GM13976 (cell line): Measurements from ENCODE around the gene CDH12.
"Not testable (repeated sequence)": the region's sequence is repeated elsewhere in the genome, so short reads cannot be mapped to it uniquely, and the experiment has no call there.

Experiments used
- DNase-seq: peaks from one replicate; pipeline ENCODE4 v3.0.0; 2012; ENCODE audit warnings: low spot score
- in situ Hi-C: fragments of 300-500 bp; cut with MboI; formaldehyde crosslinking; loops from one replicate; pipeline ENCODE4 v1.12.0; 2022; ENCODE audit warnings: low sequenced_read_pairs, mixed read lengths, inconsistent platforms; ENCODE audit not compliant: unreplicated experiment
- TF ChIP-seq, protein P1 (sequence below): IDR thresholded peaks from 2 replicates; pipeline ENCODE4 v1.5.1; 2012; ENCODE audit warnings: borderline replicate concordance, mild to moderate bottlenecking; ENCODE audit not compliant: insufficient read depth; ENCODE audit errors: extremely low read depth, missing control alignments, control extremely low read depth

The CDH12 gene

DNA sequence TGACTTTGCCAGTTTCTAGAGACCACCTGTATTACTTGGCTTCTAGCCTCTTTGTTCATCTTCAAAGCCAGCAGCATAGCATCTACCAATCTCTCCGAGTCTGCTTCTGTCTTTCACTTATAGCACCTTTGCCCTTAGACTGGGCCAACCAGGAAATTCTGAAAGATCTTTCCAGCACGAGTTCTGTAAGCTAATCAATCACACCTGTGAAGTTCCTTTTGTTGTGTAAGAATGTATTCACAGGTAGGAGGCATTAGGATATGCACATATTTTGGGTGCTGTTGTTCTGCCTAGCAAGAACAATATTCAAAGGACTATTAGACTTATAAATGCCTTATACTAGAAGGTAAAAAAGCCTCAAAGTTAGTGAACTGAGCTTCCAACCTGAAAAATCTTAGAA, 232.1 kb downstream of the CDH12 start:
- TF ChIP-seq, protein P1, sequence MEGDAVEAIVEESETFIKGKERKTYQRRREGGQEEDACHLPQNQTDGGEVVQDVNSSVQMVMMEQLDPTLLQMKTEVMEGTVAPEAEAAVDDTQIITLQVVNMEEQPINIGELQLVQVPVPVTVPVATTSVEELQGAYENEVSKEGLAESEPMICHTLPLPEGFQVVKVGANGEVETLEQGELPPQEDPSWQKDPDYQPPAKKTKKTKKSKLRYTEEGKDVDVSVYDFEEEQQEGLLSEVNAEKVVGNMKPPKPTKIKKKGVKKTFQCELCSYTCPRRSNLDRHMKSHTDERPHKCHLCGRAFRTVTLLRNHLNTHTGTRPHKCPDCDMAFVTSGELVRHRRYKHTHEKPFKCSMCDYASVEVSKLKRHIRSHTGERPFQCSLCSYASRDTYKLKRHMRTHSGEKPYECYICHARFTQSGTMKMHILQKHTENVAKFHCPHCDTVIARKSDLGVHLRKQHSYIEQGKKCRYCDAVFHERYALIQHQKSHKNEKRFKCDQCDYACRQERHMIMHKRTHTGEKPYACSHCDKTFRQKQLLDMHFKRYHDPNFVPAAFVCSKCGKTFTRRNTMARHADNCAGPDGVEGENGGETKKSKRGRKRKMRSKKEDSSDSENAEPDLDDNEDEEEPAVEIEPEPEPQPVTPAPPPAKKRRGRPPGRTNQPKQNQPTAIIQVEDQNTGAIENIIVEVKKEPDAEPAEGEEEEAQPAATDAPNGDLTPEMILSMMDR, result no peak
- no peak for DNase-seq
- in situ Hi-C loops, result no loop called here

DNA sequence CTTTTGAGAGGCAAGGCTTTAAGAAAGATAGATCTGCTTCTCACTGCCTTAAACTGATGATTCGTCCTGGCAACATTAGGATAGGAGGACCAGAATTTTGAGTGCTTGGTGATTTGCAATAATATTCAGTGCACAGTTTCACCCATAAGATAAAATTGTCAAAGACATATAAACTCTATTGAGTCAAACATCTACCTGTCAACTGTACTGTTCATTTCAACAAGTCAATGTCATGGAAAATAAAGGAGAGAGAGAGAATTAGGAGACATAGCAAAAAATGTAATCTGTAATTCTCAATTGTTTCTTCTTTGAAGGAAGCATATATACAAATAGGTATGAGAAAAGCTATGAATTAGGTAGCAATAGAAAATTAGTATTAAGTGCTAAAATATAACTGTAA, 237.2 kb downstream of the CDH12 start:
- DNase-seq, result no peak
- TF ChIP-seq, protein P1, result no peak
- in situ Hi-C loops, result no loop called here

DNA sequence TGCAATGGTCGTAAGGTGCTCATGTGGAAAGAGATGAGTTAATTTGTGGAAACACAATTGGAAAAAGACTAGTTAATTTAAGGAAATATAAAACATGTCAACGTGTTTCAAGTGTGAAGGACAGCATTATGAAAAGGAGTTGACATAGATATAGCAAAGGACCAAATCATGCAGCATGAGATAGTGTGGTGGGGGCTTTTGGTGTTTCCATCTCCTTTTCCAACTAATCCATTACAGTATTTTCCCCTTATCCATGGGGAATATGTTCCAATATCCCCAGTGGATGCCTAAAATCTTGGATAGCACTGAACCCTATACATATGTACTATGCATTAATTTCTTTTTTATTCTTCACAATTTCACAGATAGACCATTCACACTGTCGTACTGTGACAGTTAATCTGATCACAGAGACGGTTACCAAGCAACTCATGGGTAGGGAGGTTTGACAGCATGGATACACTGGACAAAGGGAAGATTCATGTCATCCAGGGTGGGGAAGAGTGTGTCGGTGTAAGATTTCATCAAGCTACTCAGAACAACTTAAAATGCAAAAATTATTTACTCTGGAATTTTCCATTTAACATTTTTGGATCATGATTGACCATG, 238.6 kb downstream of the CDH12 start:
- in situ Hi-C loops, result no loop called here
- no peak for DNase-seq
- TF ChIP-seq, protein P1, result no peak

DNA sequence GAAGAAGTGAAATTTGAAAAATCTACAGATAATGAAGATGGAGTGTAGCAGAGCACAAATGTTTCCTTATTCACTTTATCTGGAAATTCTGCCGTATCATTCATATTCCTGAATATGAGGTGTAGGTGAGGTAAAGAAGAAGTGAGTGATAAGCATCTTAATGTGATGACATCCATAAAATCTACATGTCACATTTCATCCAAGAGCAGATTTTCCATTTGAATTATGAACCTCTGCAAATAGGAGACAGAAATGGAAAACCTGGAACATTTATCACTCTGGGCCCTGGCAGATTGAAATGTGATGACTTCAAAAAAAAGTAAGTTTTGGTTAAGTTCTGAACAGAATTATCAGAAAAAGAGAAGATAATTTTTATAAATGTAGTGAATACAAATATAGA, 240.2 kb downstream of the CDH12 start:
- in situ Hi-C loops, result no loop called here
- TF ChIP-seq, protein P1, result no peak
- no peak for DNase-seq

DNA sequence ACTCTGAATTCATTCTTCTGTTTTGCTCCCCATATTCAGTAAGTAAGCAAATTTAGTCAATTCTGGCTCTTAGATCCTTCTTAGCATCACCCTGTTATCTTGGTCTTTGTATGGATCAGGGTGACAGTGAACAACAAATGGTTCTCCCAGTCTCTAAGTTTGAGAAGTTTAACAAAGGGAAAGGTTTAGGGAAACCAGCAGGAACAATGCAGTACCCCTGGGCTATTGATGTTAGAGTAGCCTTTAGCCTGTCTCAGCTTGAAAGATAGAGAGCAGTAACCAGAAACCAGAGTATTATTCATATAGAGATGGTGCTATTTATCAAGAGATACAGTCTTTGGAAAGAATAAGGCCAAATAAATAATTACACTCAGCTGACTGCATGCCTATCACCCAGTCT, 241.8 kb downstream of the CDH12 start:
- TF ChIP-seq, protein P1, result no peak
- no peak for DNase-seq
- in situ Hi-C loops, result no loop called here

DNA sequence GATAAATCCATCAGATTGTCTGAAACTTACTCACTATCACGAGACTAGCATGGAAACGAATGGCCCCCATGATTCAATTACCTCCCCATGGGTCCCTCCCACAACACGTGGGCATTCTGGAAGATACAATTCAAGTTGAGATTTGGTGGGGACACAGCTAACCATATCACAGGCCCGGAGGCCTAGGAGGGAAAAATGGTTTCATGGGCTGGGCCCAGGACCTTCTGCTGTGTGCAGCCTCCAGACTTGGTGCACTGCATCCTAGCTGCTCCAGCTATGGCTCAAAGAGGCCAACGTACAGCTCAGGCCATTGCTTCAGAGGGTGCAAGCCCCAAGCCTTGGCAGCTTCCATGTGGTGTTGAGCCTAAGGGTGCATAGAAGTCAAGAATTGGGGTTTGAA, 245.6 kb downstream of the CDH12 start:
- DNase-seq, in situ Hi-C loops: not testable (repeated sequence)

DNA sequence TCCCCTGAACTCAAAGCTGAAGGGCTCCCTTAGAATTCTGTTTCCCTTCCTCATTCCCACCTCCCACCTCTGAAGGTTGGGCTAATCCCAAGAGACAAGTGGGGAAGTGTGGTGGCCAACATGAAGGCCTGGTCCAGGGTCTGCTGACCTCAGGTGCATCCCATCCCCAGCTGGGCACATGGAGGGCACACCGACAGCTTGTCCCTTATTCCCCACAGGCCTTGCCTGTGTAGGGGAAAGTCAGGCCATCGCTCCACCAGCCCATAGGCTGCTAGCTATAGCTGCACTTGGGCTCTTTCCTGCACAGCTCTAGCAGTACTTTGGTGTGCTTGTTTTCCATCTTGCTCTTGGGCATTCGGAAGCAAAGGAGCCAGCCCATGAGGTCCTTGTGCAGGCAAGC, 247.7 kb downstream of the CDH12 start:
- DNase-seq, result no peak

More for the DNA sequence above, 247.7 kb downstream of the CDH12 start:
- in situ Hi-C loops, result no loop called here
- TF ChIP-seq, protein P1, result no peak
